ENCODE data around the gene AIFM2.

The AIFM2 gene

GRCh38 chr10:70066190-70066589 lies 66.4 kb downstream of the AIFM2 start:
- no peak for DNase-seq
- Histone ChIP-seq H3K4me3 (ENCODE audit: control insufficient read depth in 1 of 7, extremely low read depth in 1 of 7, insufficient read depth in 4 of 7, low read depth in 2 of 7, low read length in 6 of 7) (no peak overlapping the region), H3K4me1 (ENCODE audit: control extremely low read depth in 1 of 4, control insufficient read depth in 4 of 4, insufficient read depth in 4 of 4, low read length in 3 of 4) (peaks cover 0 to 3% (median 0%) of the 10 kb centered on the region in 4 experiments), H3K9me3 (ENCODE audit: control extremely low read depth in 1 of 5, control insufficient read depth in 4 of 5, insufficient read depth in 2 of 5, low read depth in 1 of 5, low read length in 4 of 5) (no peaks in the 10 kb centered on the region), H3K27ac (ENCODE audit: insufficient read depth in 1 of 2, low read depth in 1 of 2, low read length in 2 of 2, poor library complexity in 1 of 2, severe bottlenecking in 2 of 2) (no peak overlapping the region), H3K36me3 (ENCODE audit: control insufficient read depth in 4 of 4, insufficient read depth in 4 of 4, low read length in 3 of 4) (no peaks in the 10 kb centered on the region), H3K27me3 (replicated peaks in 2 of 5; ENCODE audit: control insufficient read depth in 4 of 5, insufficient read depth in 5 of 5, low read length in 4 of 5) (no peaks in the 10 kb centered on the region)
- ChIA-PET CTCF (no interaction called here), POLR2A (no interaction called here)
- WGBS (ENCODE audit: insufficient coverage) = 100% methylated on average over 1 of the region's 3 CpGs

GRCh38 chr10:70064486-70064885 lies 68.1 kb downstream of the AIFM2 start:
- H3K27ac ChIP-seq (ENCODE audit: insufficient read depth in 1 of 2, low read depth in 1 of 2, low read length in 2 of 2, poor library complexity in 1 of 2, severe bottlenecking in 2 of 2) = no peak overlapping the region
- WGBS (ENCODE audit: insufficient coverage) = 53% methylated on average over 3 of the region's 4 CpGs
- no peaks in the 10 kb centered on the region for H3K9me3 ChIP-seq (ENCODE audit: control extremely low read depth in 1 of 5, control insufficient read depth in 4 of 5, insufficient read depth in 2 of 5, low read depth in 1 of 5, low read length in 4 of 5)
- CTCF ChIA-PET = no interaction called here
- H3K27me3 ChIP-seq (replicated peaks in 2 of 5; ENCODE audit: control insufficient read depth in 4 of 5, insufficient read depth in 5 of 5, low read length in 4 of 5) = no peaks in the 10 kb centered on the region
- DNase-seq = peak in 1 of 3 donors; percentile 3
- no peaks in the 10 kb centered on the region for H3K36me3 ChIP-seq (ENCODE audit: control insufficient read depth in 4 of 4, insufficient read depth in 4 of 4, low read length in 3 of 4)
- H3K4me3 ChIP-seq (ENCODE audit: control insufficient read depth in 1 of 7, extremely low read depth in 1 of 7, insufficient read depth in 4 of 7, low read depth in 2 of 7, low read length in 6 of 7) = no peak overlapping the region
- POLR2A ChIA-PET = no interaction called here
- peaks cover 0 to 3% (median 0%) of the 10 kb centered on the region in 4 experiments for H3K4me1 ChIP-seq (ENCODE audit: control extremely low read depth in 1 of 4, control insufficient read depth in 4 of 4, insufficient read depth in 4 of 4, low read length in 3 of 4)

GRCh38 chr10:70063418-70064098 lies 69.1 kb downstream of the AIFM2 start:
- Histone ChIP-seq H3K27ac (ENCODE audit: insufficient read depth in 1 of 2, low read depth in 1 of 2, low read length in 2 of 2, poor library complexity in 1 of 2, severe bottlenecking in 2 of 2) (no peak overlapping the region), H3K4me1 (ENCODE audit: control extremely low read depth in 1 of 4, control insufficient read depth in 4 of 4, insufficient read depth in 4 of 4, low read length in 3 of 4) (peaks cover 0 to 3% (median 0%) of the 10 kb centered on the region in 4 experiments), H3K27me3 (replicated peaks in 2 of 5; ENCODE audit: control insufficient read depth in 4 of 5, insufficient read depth in 5 of 5, low read length in 4 of 5) (no peaks in the 10 kb centered on the region), H3K36me3 (ENCODE audit: control insufficient read depth in 4 of 4, insufficient read depth in 4 of 4, low read length in 3 of 4) (no peaks in the 10 kb centered on the region), H3K4me3 (ENCODE audit: control insufficient read depth in 1 of 7, extremely low read depth in 1 of 7, insufficient read depth in 4 of 7, low read depth in 2 of 7, low read length in 6 of 7) (no peak overlapping the region), H3K9me3 (ENCODE audit: control extremely low read depth in 1 of 5, control insufficient read depth in 4 of 5, insufficient read depth in 2 of 5, low read depth in 1 of 5, low read length in 4 of 5) (no peaks in the 10 kb centered on the region)
- WGBS (ENCODE audit: insufficient coverage) = 95% methylated on average over 4 of the region's 10 CpGs
- CTCF ChIA-PET = interaction anchor here (0.9 to 1.0 kb wide), 2 partner anchors 59 to 83 kb away, joined by 3 to 4 read pairs; partner anchors contain the start of gene TYSND1
- no peak for DNase-seq
- POLR2A ChIA-PET = no interaction called here
